RWPE2 (cell line): ENCODE results near the gene SPNS3.
A peak's percentile ranks its signal among the peaks of the same experiment; 100 is the strongest.

ENCODE experiments used
- ATAC-seq: fragments of 200-7000 bp; cut with Tn5 transposase; 3 replicates; pipeline ENCODE4 v1.9.1; 2021; ENCODE audit warnings: low read depth
- DNase-seq: peaks from one replicate; pipeline ENCODE4 v3.0.0-alpha.2; 2020; ENCODE audit warnings: low spot score
- H3K27ac ChIP-seq: fragments of 450-650 bp; 2 replicates; pipeline ENCODE4 v1.5.1; 2017; ENCODE audit warnings: mild to moderate bottlenecking; ENCODE audit not compliant: poor library complexity, severe bottlenecking
- H3K27me3 ChIP-seq: fragments of 250-450 bp; sonication (Bioruptor Pico); 2 replicates; pipeline ENCODE4 v1.5.1; 2021; ENCODE audit warnings: mild to moderate bottlenecking, moderate library complexity; ENCODE audit not compliant: insufficient read depth, poor library complexity, severe bottlenecking
- H3K36me3 ChIP-seq: fragments of 250-450 bp; sonication (Bioruptor Pico); 2 replicates; pipeline ENCODE4 v1.5.1; 2020; ENCODE audit warnings: low read depth, mild to moderate bottlenecking, moderate library complexity
- H3K4me1 ChIP-seq: fragments of 250-450 bp; sonication (Bioruptor Pico); 2 replicates; pipeline ENCODE4 v1.5.1; 2021; ENCODE audit warnings: mild to moderate bottlenecking, moderate library complexity; ENCODE audit not compliant: insufficient read depth, poor library complexity, severe bottlenecking
- H3K4me3 ChIP-seq: fragments of 250-450 bp; sonication (Bioruptor Pico); 2 replicates; pipeline ENCODE4 v1.5.1; 2021; ENCODE audit warnings: mild to moderate bottlenecking, moderate library complexity; ENCODE audit not compliant: severe bottlenecking
- H3K9me3 ChIP-seq: fragments of 250-450 bp; sonication (Bioruptor Pico); 2 replicates; pipeline ENCODE4 v1.5.1; 2021; ENCODE audit warnings: mild to moderate bottlenecking, moderate library complexity; ENCODE audit not compliant: severe bottlenecking
- TF ChIP-seq, protein P1 (sequence below): fragments of 450-650 bp; IDR thresholded peaks from one replicate; pipeline ENCODE4 v1.5.1; 2017; ENCODE audit warnings: mild to moderate bottlenecking, moderate library complexity; ENCODE audit not compliant: poor library complexity, severe bottlenecking

The SPNS3 gene

GRCh38 chr17:4532860-4533522 lies 99.3 kb downstream of the SPNS3 start:
- Histone ChIP-seq H3K4me3 (no peak overlapping the region), H3K27me3 (no peaks in the 10 kb centered on the region), H3K36me3 (peaks cover 1% of the 10 kb centered on the region), H3K27ac (no peak overlapping the region), H3K4me1 (no peaks in the 10 kb centered on the region), H3K9me3 (no peaks in the 10 kb centered on the region)
- TF ChIP-seq, protein P1, sequence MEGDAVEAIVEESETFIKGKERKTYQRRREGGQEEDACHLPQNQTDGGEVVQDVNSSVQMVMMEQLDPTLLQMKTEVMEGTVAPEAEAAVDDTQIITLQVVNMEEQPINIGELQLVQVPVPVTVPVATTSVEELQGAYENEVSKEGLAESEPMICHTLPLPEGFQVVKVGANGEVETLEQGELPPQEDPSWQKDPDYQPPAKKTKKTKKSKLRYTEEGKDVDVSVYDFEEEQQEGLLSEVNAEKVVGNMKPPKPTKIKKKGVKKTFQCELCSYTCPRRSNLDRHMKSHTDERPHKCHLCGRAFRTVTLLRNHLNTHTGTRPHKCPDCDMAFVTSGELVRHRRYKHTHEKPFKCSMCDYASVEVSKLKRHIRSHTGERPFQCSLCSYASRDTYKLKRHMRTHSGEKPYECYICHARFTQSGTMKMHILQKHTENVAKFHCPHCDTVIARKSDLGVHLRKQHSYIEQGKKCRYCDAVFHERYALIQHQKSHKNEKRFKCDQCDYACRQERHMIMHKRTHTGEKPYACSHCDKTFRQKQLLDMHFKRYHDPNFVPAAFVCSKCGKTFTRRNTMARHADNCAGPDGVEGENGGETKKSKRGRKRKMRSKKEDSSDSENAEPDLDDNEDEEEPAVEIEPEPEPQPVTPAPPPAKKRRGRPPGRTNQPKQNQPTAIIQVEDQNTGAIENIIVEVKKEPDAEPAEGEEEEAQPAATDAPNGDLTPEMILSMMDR = no peak
- ATAC-seq (no peak), DNase-seq (no peak)

DNA sequence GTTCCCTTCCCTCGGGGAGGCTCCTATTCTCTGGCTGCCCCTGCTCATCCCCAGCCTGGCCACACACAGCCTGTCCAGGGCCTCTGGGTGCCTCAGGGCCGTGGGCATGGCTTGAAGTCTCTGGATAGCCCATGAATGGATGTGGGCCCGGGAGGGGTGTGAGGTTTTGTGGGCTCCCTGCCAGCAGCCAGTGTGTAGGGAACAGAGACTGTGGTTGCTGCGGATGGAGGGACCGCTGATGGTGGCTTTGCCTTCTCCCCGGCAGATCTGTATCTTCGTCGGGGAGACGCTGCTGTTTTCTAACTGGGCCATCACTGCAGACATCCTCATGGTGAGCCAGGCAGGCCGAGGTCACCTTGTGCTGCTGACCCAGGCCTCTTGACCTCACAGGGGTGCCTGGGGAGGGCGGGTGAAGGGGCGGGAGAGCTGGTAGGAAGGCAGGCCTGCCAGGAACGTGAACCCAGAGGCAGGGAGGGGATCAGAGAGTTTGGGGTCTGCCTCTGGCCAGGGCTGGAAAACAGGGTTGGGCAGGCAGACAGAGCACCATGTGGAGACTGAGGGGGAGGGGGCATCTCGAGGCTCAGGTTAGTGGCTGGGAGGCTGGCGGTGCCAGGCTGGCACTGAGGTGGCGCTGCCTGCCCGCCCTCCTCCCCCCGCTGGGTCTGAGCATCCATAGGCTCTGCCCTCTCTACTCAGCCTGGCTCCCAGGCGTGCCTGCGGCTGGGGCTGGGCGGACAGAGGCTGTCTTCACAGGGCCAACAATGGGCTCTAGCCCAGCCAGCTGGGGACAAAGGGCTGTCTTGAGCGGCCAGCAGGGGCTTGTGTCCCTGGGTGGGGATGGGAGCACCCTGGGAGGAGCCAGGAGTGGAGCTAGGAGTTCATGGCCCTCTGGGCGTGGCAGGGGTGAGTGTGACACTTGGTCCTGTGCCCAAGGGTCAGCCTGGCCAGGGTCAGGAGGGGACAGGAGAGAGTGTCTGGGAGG lies 100.1 kb downstream of the SPNS3 start:
- TF ChIP-seq, protein P1 = no peak
- no peak overlapping the region for H3K4me3 ChIP-seq
- H3K9me3 ChIP-seq = no peaks in the 10 kb centered on the region
- DNase-seq (no peak), ATAC-seq (peak; percentile 28)
- no peaks in the 10 kb centered on the region for H3K4me1 ChIP-seq
- no peaks in the 10 kb centered on the region for H3K27me3 ChIP-seq
- H3K27ac ChIP-seq = no peak overlapping the region
- peaks cover 10% of the 10 kb centered on the region for H3K36me3 ChIP-seq

- H3K27ac ChIP-seq = no peak overlapping the region
- ATAC-seq (peak; percentile 4), DNase-seq (no peak)
- H3K27me3 ChIP-seq = no peaks in the 10 kb centered on the region
- TF ChIP-seq, protein P1 = no peak
- no peaks in the 10 kb centered on the region for H3K9me3 ChIP-seq
- H3K4me3 ChIP-seq = no peak overlapping the region
- H3K4me1 ChIP-seq = no peaks in the 10 kb centered on the region
- peaks cover 12% of the 10 kb centered on the region for H3K36me3 ChIP-seq
Measured at GRCh38 chr17:4534515-4534914, 100.8 kb downstream of the SPNS3 start.

- Histone ChIP-seq H3K4me1 (no peaks in the 10 kb centered on the region), H3K27me3 (no peaks in the 10 kb centered on the region), H3K4me3 (no peak overlapping the region), H3K27ac (no peak overlapping the region), H3K36me3 (peaks cover 17% of the 10 kb centered on the region), H3K9me3 (no peaks in the 10 kb centered on the region)
- ATAC-seq (no peak), DNase-seq (no peak)
- TF ChIP-seq, protein P1 = no peak
Measured at GRCh38 chr17:4534928-4535666, 101.4 kb downstream of the SPNS3 start.
